Measurements from ENCODE around the gene SLC51B. TPM values are rescaled to one million over a fixed set of nuclear protein-coding genes. Genes with fewer than 3 reads are reported as not detected.
A peak's percentile ranks its signal among the peaks of the same experiment; 100 is the strongest.

SLC51B gene
- total and polyA plus RNA-seq, 9 of the 15 experiments (the other 6 are each of a cell fraction or from before 2014, with no cell fraction given), result not detected

DNA sequence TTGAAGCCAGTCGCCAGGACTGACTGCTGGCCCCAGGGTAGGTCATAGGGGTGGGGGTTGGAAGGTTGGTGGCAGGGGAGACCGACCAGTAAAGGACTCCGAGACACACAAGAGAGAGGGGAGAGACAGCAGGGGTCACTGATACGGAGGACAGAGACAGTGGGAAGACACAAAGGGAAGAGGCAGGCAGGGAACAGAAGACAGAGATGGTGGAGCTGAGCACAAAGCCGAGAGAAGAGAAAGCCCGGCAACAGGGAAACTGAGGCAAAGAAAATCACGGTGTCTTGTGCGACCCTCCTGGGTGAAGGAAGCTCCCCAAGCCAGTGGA is 22.1 kb downstream of the SLC51B start (continued):
- TF ChIP-seq ZBTB26 (CRISPR knock-in tag; IDR thresholded peaks at IDR 0.05) (no peak), RBBP5 (IDR thresholded peaks at IDR 0.05; ENCODE audit: borderline replicate concordance, insufficient read depth, low read length, poor library complexity, severe bottlenecking) (no peak), SP1 (CRISPR knock-in tag; IDR thresholded peaks at IDR 0.05) (no peak), NBN (IDR thresholded peaks at IDR 0.05; ENCODE audit: low read depth) (no peak), CHD2 (IDR thresholded peaks at IDR 0.05; ENCODE audit: low read depth, low read length) (no peak), BMI1 (IDR thresholded peaks at IDR 0.05; ENCODE audit: low read length) (no peak)

- POLR2A ChIA-PET, result interaction anchor here (1.0 to 1.2 kb wide), 3 partner anchors 11 to 237 kb away, joined by 3 to 4 read pairs (median 3); partner anchors contain the start of gene RNU5B-1
- peaks cover 25 to 55% of the 10 kb centered on the region in 2 experiments for H3K27me3 ChIP-seq (ENCODE audit: control insufficient read depth in 2 of 2, insufficient read depth in 2 of 2, low read length in 2 of 2)
- ATAC-seq, result no peak; the same call in 2 of the 3 replicates
- H3K79me2 ChIP-seq (ENCODE audit: control insufficient read depth, insufficient read depth, low read length), result no peaks in the 10 kb centered on the region
- FAIRE-seq, result no peak
- DNase-seq (ENCODE audit: extremely low read depth in 1 of 4, low spot score in 3 of 4), result peak in 2 of 4 experiments; percentile 65 to 66
- H3K4me2 ChIP-seq (ENCODE audit: insufficient read depth, low read length), result no peak within 1 kb of the TSS
- no TSS peak for BruUV-seq (replicated peaks)
- intact Hi-C loops (cut with micrococcal nuclease) (no loop called here), in situ Hi-C loops (cut with MboI) (no loop called here)
- H3K4me3 ChIP-seq, result no peak within 1 kb of the TSS
- H3K9me3 ChIP-seq (replicated peaks; ENCODE audit: control insufficient read depth, insufficient read depth, low read depth, low read length), result no peaks in the 10 kb centered on the region
- peaks cover 3% of the 10 kb centered on the region; the same call in 1 of the 2 replicates for H4K20me1 ChIP-seq (replicated peaks; ENCODE audit: control insufficient read depth, insufficient read depth, low read length)
- CTCF ChIA-PET (ENCODE audit: low intra/inter-chr PET ratio), result no interaction called here
- no peak within 1 kb of the TSS for H3K9ac ChIP-seq (ENCODE audit: insufficient read depth in 1 of 2, low read depth in 2 of 2, low read length in 2 of 2)
- 22% methylated on average over 23 of the region's 66 CpGs for WGBS (ENCODE audit: insufficient coverage, low coverage, missing lambda C conversion rate)
- no peaks in the 10 kb centered on the region for H3K9me1 ChIP-seq (ENCODE audit: control insufficient read depth, insufficient read depth, low read length)
- TF ChIP-seq SNAPC5 (CRISPR knock-in tag; IDR thresholded peaks at IDR 0.05) (no peak), ZFP36 (IDR thresholded peaks at IDR 0.05; ENCODE audit: low read depth, low read length, partially characterized antibody) (peak; percentile 89), POLR2H (tag; IDR thresholded peaks at IDR 0.05; ENCODE audit: low read depth) (no peak)
- TF ChIP-seq, protein P1, sequence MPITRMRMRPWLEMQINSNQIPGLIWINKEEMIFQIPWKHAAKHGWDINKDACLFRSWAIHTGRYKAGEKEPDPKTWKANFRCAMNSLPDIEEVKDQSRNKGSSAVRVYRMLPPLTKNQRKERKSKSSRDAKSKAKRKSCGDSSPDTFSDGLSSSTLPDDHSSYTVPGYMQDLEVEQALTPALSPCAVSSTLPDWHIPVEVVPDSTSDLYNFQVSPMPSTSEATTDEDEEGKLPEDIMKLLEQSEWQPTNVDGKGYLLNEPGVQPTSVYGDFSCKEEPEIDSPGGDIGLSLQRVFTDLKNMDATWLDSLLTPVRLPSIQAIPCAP (CRISPR knock-in tag; IDR thresholded peaks at IDR 0.05; ENCODE audit: borderline replicate concordance), result no peak
- no peak within 1 kb of the TSS for H3K27ac ChIP-seq (ENCODE audit: extremely low read depth, low read depth, low read length)
- no peak within 1 kb of the TSS for H2AFZ ChIP-seq (ENCODE audit: low read depth, low read length)
- H3K36me3 ChIP-seq (ENCODE audit: control insufficient read depth, insufficient read depth, low read length), result no peaks in the 10 kb centered on the region
- H3K4me1 ChIP-seq (replicated peaks in 1 of 2; ENCODE audit: control insufficient read depth in 2 of 2, insufficient read depth in 2 of 2, low read length in 2 of 2), result peaks cover 0 to 10% of the 10 kb centered on the region in 2 experiments; a peak in 1 of 5 replicates
Measured at GRCh38 chr15:65067645-65068402, 22.6 kb downstream of the SLC51B start, which contains the start of gene RASL12. Gene RASL12 (minus strand): TSS chr15:65067991. CDS start chr15:65067835, 156 bp downstream.
